ENCODE results near the gene NEU3. TPM values are rescaled to one million over a fixed set of nuclear protein-coding genes. Genes with fewer than 3 reads are reported as not detected.
"Not testable (repeated sequence)": the region's sequence is repeated elsewhere in the genome, so short reads cannot be mapped to it uniquely, and the experiment has no call there.

Gene NEU3, protein sequence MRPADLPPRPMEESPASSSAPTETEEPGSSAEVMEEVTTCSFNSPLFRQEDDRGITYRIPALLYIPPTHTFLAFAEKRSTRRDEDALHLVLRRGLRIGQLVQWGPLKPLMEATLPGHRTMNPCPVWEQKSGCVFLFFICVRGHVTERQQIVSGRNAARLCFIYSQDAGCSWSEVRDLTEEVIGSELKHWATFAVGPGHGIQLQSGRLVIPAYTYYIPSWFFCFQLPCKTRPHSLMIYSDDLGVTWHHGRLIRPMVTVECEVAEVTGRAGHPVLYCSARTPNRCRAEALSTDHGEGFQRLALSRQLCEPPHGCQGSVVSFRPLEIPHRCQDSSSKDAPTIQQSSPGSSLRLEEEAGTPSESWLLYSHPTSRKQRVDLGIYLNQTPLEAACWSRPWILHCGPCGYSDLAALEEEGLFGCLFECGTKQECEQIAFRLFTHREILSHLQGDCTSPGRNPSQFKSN
- total RNA-seq = 10.9 TPM

DNA sequence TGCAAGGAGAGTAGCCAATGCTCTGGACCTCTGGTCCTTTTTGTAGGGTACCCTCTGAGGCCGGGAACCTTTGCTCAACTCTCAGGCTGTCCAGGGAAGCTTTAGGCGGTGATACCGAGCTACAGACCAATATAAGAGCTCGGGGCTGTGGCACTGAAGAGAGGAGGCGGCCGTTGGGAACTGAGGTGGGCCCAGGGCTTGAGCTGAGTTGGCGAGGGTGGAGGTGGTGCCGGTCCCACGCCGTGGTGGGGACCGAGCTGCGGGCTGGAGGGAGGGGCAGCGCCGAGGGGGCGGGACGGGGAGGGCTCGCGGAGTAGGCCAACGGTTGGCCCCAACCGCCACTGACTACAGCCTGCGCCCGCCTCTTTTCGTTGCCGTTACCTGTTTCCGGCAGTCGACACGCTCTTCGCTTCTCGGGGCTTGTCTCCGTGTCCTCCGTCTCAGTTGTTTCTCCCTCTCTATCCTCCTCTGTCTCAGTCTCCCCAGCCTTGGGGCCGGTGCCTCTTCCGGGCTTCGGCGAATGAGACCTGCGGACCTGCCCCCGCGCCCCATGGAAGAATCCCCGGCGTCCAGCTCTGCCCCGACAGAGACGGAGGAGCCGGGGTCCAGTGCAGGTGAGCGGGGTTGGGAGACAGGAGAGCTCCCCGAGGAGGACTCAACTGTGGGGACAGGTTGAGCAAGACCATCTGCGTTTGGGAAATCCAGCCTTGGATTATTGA lies at the start of gene NEU3:
TSS of gene NEU3 (plus strand) at position 393 of the 719 bp plus-strand sequence. CDS start at position 521, 128 bp downstream.
- DNase-seq (ENCODE audit: low spot score) = peak; percentile 77

GRCh38 chr11:74941492-74941891 lies 47.2 kb upstream of the NEU3 start:
- DNase-seq (ENCODE audit: low spot score) = no peak

- no peak for DNase-seq (ENCODE audit: low spot score)
Observed at GRCh38 chr11:74942073-74942759, 46.5 kb upstream of the NEU3 start.

GRCh38 chr11:74948546-74948897 lies 40.2 kb upstream of the NEU3 start:
- DNase-seq (ENCODE audit: low spot score) = no peak

DNA sequence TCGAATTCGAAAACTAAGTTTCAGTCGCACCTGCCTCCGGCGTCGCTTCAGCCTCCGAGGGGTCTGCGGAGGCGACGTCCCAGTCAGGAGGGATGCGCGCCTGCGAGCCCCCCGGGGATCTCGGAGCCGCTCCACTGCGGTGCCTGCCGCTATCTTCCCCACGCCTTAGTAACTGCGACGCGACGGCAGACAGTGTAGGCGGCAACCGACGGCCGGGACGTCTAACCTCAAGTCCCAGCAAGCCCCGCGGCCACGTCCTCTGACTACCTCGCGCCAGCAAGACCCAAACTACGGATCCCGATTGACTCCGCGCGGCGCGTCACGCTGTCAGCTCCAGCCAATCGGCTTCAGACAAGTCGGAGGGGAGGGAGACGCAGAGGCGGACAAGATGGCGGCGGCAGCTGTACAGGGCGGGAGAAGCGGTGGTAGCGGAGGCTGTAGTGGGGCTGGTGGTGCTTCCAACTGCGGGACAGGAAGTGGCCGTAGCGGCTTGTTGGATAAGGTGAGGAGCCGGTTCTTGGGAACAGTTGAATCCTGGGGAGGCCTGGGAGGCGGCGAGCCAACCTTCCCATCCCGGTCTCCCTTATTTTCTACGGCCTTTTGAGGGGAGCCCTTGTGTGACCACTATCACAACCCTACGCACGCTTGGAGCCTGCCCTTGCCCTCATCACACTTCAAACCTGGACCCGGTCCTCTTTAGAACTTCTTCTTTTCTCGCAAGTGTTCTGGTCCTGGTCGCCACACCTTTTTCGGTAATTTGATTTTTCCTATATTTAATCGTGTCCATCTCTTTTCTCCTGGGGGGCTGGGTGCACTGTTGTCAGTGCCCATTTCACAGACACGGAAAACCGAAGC lies 39.6 kb upstream of the NEU3 start, which contains the start of the genes SPCS2 and XRRA1:
TSS of gene SPCS2 (plus strand) at position 369 of the 855 bp plus-strand sequence. CDS start at position 389, 20 bp downstream.
TSS of gene XRRA1 (minus strand) at position 194 of the 855 bp plus-strand sequence. CDS start 8,213 bp downstream, outside the sequence.
- peak; percentile 99 for DNase-seq (ENCODE audit: low spot score)

DNA sequence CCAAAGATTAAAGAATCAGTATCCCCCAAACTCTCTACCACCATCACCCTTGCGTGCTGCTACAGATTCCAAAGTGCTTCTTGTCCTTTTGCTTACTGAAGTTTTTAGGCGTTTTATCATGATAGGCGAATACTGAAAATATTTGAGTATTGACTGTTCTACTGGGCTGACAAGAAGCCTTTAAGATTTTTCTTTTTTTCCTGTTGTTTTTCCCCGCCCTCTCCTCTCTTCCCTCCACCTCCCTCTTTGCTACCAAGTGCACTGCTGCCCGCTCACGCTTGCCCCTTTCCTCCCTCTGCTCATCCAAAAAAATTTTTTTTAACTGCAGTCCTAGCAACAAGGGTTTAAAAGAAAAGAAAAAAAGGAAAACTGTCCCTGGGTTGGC lies 39.0 kb upstream of the NEU3 start:
- DNase-seq (ENCODE audit: low spot score) = no peak

DNA sequence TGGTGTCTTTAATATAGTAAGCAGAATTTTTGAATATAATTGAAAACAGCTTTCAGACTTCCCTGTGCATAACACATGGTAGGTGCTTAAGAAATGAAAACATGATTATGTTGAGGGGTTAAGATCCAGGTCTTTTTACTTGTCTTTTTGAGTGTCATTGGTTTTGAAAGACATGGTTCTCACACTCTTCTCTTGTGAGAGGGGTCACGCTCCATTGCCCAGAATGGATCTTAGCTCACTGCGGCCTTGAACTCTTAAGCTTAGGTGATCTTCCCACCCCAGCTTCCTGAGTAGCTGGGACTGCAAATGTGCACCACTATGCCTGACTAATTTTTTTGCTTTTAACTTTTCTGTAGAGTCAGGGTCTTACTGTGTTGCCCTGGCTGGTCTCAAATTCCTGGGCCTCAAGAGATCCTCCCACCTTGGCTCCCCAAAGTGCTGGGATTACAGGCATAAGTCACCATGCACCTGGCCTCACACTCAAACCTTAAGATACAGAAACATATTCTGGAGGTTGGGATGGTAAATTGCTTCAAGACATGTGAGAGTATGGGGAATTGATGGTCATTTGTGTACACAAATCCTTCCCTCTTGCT lies 38.3 kb upstream of the NEU3 start:
- no peak for DNase-seq (ENCODE audit: low spot score)

DNA sequence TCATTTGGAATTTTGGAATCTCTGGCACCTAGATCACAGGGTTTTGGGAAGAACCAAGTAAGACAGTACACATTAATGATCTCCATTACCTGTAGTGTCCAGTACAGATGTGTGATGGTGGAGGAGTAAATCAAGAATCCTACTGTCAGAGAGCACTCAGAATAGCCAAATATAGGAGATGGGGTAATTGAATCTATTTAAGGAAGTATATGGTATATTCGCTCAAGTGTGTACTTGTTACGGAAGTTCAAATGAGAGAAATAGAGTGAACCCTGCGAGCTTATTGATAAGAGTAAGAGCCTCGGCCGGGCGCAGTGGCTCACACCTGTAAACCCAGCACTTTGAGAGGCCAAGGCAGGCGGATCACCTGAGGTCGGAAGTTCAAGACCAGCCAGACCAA lies 37.5 kb upstream of the NEU3 start:
- no peak for DNase-seq (ENCODE audit: low spot score)

- DNase-seq (ENCODE audit: low spot score) = no peak
Observed at GRCh38 chr11:74952752-74953151, 36.0 kb upstream of the NEU3 start.

DNA sequence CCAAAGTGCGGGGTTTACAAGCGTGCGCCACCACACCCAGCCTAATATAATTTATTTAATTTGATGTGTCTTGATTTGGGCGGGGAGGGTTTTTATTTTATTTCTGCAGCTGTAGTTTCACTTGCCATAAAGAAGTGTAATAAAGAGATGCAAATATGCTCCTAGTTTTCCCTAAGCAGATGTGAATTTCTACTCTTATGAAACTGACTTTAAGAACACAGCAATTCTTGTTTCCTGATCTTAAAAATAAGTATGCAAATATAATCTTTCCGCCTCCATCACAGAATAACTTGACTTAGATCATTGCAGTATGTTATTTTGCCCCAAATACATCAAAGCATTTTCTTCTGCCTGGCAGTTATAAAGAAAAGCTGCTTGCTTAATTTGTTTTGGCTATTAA lies 35.3 kb upstream of the NEU3 start:
- DNase-seq (ENCODE audit: low spot score) = no peak

- DNase-seq (ENCODE audit: low spot score) = no peak
Observed at GRCh38 chr11:74954199-74954598, 34.5 kb upstream of the NEU3 start.

DNA sequence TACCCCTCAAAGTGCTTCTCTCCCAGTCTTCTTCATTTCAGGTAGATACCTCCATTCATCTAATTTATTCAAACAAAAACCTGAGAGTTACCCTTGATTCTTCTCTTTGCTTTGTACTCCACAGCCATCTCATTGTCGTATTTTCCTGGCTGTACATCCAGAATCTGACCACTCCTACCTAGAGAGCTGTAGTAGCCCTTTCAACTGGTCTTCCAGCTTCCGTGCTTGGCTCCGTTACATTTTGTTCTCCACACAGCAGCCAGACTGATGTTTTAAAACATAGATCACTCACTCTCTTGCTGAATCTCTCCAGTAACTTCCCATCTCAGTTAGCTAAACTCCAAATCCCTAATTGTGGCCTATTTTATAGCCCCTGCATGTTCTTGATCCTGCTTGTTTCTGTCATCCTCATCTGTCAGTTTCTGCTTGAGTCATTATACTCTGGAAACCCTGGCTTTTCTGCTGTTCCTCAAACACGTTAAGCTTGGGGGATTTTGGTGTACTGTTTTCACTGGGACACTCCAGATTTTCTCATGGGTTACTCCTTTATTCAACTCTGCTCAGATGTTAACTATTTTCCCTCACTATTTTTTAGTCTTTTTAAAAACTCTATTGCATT lies 32.2 kb upstream of the NEU3 start:
- DNase-seq (ENCODE audit: low spot score) = no peak

DNA sequence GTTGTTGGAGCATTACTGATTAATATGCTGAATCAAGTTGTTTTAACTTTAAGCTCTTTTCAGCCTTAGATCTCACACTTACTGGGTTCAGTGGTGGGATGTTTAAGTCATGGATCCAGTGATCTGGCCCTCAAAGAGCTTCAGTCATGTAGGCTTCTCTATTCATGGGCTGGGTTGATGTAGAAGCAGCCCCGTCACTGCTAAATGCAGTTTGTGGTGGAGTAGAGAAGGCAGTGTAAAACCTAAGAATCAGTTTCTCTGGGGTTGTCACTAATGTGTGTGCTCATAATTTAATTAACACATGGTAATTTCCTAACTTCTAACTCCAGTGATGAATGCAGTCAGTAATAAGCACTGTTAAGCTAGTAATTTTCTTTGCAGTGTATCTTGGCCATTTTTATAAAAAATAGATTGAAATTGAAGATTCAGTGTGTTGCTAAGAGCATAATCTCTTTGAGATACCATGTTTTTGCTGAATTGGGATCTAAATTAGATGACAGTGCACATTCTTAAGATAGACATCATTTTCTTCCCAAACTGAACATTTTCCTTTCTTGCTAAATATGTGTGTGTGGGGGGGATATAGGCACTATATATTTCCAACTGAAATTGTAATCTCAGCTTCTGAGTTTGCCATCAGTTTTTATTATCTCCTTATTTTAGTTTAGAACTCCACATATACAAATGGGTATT lies 30.6 kb upstream of the NEU3 start:
- no peak for DNase-seq (ENCODE audit: low spot score)

- DNase-seq (ENCODE audit: low spot score) = not testable (repeated sequence)
Observed at GRCh38 chr11:74960128-74960527, 28.6 kb upstream of the NEU3 start.

- DNase-seq (ENCODE audit: low spot score) = no peak
Observed at GRCh38 chr11:74966651-74967050, 22.1 kb upstream of the NEU3 start.

DNA sequence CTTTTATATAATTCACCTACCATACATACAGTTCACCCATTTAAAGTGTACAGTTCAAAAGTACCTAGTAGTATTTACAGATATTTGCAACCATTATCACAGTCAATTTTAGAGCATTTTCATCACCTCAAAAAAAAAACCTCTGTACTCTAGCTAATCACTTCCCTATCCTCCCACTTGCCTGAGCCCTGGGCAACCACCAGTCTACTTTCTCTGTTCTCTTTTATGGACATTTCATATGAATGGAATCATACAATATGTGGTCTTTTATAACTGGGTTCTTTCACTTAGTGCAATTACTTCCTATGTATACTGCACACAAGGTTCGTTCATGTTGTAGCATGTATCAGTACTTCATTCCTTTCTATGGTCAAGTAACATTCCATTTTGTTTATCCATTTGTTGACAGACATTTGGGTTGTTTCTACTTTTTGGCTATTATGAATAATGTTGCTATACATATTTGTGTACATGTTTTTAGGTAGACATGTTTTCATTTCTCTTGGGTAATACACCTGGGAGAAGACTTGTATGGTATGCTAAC lies 17.8 kb upstream of the NEU3 start:
- DNase-seq (ENCODE audit: low spot score) = no peak

- DNase-seq (ENCODE audit: low spot score) = no peak
Observed at GRCh38 chr11:74971424-74971823, 17.3 kb upstream of the NEU3 start.

DNA sequence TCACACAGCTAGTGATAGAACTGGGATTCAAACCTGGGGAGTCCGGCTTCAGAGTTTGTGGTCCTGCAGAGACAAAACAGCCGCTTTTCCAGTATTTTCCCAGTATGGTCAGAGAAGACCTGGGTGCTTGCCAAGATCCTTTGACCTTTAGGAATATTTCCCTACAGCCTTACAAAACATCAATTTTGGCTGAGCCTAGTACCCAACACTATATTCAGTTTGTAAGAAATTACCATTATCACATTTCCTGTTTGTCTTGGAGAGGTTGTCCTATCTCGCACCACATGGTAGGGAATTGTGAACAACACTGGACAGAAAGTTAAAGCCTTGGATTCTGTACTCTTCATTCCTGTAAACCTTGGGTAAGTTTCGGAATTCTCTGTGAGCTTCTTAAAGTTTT lies 10.7 kb upstream of the NEU3 start:
- no peak for DNase-seq (ENCODE audit: low spot score)

GRCh38 chr11:74980634-74981033 lies 8.1 kb upstream of the NEU3 start:
- DNase-seq (ENCODE audit: low spot score) = no peak

DNA sequence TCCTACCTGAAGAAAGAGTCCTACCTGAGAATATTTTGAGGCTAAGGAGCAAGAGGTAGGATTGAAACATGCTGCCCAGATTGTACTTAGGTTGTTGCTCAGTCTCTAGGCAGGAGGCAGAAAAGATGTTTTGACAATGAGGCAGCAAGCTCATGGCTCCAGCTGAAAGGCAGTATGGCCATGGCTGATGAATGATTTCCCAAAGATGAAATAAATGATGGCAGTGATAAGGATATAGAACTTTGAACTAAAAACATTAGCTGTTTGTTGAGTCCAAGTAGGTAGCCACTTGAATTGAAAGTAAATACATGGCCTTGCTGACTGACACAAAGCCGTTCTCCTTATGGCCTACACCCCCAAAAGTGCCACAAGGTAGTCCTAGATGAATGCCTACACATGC lies 6.8 kb upstream of the NEU3 start:
- no peak for DNase-seq (ENCODE audit: low spot score)

Data from ureter (tissue), 1 donor.